ENCODE data around the gene CDC37. TPM values are rescaled to one million over a fixed set of nuclear protein-coding genes. Genes with fewer than 3 reads are reported as not detected.

Gene CDC37
- total and polyA plus RNA-seq, 9 donors: 128 to 166 (median 146) TPM

- WGBS (ENCODE audit: insufficient coverage): 91% methylated on average over 10 of the region's 12 CpGs
Observed at GRCh38 chr19:10363789-10364281, 39.5 kb downstream of the CDC37 start.

GRCh38 chr19:10362259-10362658, 41.1 kb downstream of the CDC37 start:
- 94% methylated on average over 14 of the region's 18 CpGs for WGBS (ENCODE audit: insufficient coverage)
- Histone ChIP-seq H3K4me1 (ENCODE audit: control insufficient read depth, insufficient read depth, low read length) (no peaks in the 10 kb centered on the region), H3K27ac (ENCODE audit: low read length) (no peak overlapping the region), H3K4me3 (ENCODE audit: low read length) (no peak overlapping the region), H3K9me3 (replicated peaks; ENCODE audit: control insufficient read depth, low read depth, low read length) (no peaks in the 10 kb centered on the region), H3K36me3 (ENCODE audit: control insufficient read depth, insufficient read depth, low read length) (peaks cover 88% of the 10 kb centered on the region), H3K27me3 (ENCODE audit: control insufficient read depth, insufficient read depth, low read length) (no peaks in the 10 kb centered on the region)
- no peak for DNase-seq

More at GRCh38 chr19:10363789-10364281, 39.5 kb downstream of the CDC37 start:
- Histone ChIP-seq H3K4me3 (ENCODE audit: low read length) (no peak overlapping the region), H3K36me3 (ENCODE audit: control insufficient read depth, insufficient read depth, low read length) (peaks cover 86% of the 10 kb centered on the region), H3K27me3 (ENCODE audit: control insufficient read depth, insufficient read depth, low read length) (no peaks in the 10 kb centered on the region), H3K27ac (ENCODE audit: low read length) (no peak overlapping the region), H3K9me3 (replicated peaks; ENCODE audit: control insufficient read depth, low read depth, low read length) (peaks cover 2% of the 10 kb centered on the region), H3K4me1 (ENCODE audit: control insufficient read depth, insufficient read depth, low read length) (no peaks in the 10 kb centered on the region)
- no peak for DNase-seq

DNA sequence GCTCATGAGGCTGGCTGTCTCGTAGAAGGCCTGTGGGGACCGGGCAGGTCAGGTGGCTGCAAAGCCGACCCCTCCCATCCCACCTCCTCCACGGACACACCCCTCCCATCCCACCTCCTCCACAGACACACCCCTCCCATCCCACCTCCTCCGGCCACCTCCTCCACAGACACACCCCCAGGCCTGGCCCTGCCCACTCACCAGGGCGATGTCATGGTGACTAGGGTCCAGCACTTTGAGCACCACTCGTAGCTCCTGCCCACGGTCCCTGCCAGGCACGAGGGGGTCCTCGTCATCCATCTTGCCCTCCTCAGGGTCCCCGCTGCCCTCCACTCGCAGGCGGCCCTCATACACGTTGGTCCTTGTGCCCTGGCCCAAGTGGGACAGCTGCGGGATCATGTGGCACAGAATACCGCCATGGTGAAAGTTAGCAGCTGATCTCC, 41.8 kb downstream of the CDC37 start:
- Histone ChIP-seq H3K36me3 (ENCODE audit: control insufficient read depth, insufficient read depth, low read length) (peaks cover 89% of the 10 kb centered on the region), H3K27ac (ENCODE audit: low read length) (no peak overlapping the region), H3K27me3 (ENCODE audit: control insufficient read depth, insufficient read depth, low read length) (no peaks in the 10 kb centered on the region), H3K4me1 (ENCODE audit: control insufficient read depth, insufficient read depth, low read length) (no peaks in the 10 kb centered on the region), H3K9me3 (replicated peaks; ENCODE audit: control insufficient read depth, low read depth, low read length) (no peaks in the 10 kb centered on the region), H3K4me3 (ENCODE audit: low read length) (no peak overlapping the region)
- WGBS (ENCODE audit: insufficient coverage): 79% methylated on average over 12 of the region's 16 CpGs
- no peak for DNase-seq

DNA sequence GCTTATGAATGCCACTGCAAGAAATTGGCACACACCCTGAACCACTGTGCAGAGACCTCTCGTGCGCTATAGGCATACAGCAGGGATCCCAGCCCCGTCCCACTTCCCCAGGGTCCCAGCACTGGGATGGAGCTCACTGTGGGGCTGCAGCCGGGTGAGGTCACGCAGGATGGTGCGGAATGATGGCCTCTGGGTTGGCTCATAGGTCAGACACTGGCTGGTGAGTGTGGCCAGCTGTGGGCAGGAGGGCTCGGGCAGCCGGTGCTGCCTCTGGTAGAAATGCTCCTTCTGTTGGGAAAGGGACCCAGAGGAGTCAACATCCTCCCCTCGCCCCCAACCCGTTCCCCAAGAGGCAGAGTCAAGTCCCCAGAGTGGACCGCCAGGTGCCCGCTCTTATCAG, 46.9 kb downstream of the CDC37 start:
- 95% methylated on average over 9 of the region's 12 CpGs for WGBS (ENCODE audit: insufficient coverage)
- Histone ChIP-seq H3K27me3 (ENCODE audit: control insufficient read depth, insufficient read depth, low read length) (no peaks in the 10 kb centered on the region), H3K4me3 (ENCODE audit: low read length) (no peak overlapping the region), H3K9me3 (replicated peaks; ENCODE audit: control insufficient read depth, low read depth, low read length) (no peaks in the 10 kb centered on the region), H3K4me1 (ENCODE audit: control insufficient read depth, insufficient read depth, low read length) (peaks cover 9% of the 10 kb centered on the region), H3K36me3 (ENCODE audit: control insufficient read depth, insufficient read depth, low read length) (peaks cover 75% of the 10 kb centered on the region), H3K27ac (ENCODE audit: low read length) (no peak overlapping the region)
- no peak for DNase-seq

DNA sequence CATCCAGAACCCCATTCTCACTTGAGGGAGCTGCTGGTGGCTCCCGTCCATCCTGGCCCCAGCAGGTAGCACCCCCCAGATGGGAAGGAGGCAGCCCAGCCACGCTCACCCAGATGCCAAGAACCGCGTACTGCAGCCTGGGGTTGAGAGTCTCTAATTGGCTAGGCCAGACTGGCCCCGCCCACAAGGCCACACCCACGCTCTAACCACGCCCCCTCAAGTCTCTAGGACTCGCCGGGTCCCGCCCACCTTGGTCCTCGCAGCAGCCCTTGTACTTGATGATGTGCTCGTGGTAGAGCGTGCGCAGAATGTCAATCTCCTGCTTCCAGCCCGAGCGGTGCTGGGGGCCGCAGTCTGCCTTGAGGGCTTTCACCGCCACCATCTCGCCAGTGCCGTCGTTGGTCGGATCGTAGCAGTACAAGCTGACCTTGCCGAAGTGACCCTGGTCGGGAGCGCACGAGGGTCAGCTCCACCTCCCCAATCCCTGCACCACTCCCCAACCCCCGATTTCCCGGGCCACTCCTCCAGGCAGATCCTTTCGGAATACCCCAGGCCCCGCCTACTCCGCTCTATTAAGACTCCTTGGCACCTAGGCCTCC, 49.5 kb downstream of the CDC37 start:
- Histone ChIP-seq H3K4me3 (ENCODE audit: low read length) (no peak overlapping the region), H3K9me3 (replicated peaks; ENCODE audit: control insufficient read depth, low read depth, low read length) (no peaks in the 10 kb centered on the region), H3K4me1 (ENCODE audit: control insufficient read depth, insufficient read depth, low read length) (peaks cover 9% of the 10 kb centered on the region), H3K27me3 (ENCODE audit: control insufficient read depth, insufficient read depth, low read length) (no peaks in the 10 kb centered on the region), H3K27ac (ENCODE audit: low read length) (no peak overlapping the region), H3K36me3 (ENCODE audit: control insufficient read depth, insufficient read depth, low read length) (peaks cover 68% of the 10 kb centered on the region)
- DNase-seq: peak; percentile 36
- 60% methylated on average over 32 of the region's 32 CpGs for WGBS (ENCODE audit: insufficient coverage)

DNA sequence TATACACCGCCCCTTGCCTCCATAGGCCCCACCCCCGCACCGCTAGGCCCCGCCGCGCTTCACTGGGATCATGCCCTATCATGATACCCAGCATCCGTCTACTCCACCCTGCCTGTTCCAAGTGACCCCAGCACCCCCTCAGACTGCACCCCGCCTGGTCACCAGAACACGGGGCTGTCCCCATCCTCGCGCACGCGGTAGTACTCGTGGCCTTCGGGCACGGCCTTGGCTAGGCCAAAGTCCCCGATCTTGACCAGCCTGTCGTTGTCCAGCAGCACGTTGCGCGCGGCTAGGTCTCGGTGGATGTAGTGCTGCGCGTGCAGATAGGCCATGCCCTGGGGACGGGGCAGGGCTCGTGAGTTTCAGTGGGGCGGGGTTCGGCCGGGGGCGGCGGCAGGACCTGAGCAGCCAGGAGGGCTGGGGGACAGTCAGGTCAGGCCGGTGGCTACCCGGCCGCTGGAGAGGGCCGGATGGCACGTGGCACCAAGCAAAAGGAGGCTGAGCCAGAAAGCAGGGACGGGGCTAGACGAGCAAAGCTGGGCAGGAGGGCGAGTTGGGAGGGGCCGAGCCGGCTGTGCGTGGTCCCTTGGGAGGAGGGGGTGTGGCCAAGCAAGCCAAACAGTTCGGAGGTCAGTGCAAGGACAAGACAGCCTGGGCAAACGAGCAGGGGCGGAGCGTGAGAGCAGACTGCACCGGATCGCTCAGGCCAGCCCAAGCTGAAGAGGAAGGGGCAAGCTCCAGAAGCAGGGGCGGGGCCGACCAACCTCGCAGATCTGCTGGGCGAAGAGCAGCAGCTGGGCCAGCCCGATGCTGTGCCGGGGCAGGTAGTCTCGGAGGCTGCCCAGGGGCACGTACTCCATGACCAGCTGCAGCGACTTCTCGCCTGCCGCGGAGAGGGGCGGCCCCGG, 50.3 kb downstream of the CDC37 start:
- Histone ChIP-seq H3K9me3 (replicated peaks; ENCODE audit: control insufficient read depth, low read depth, low read length) (no peaks in the 10 kb centered on the region), H3K27me3 (ENCODE audit: control insufficient read depth, insufficient read depth, low read length) (no peaks in the 10 kb centered on the region), H3K4me3 (ENCODE audit: low read length) (no peak overlapping the region), H3K27ac (ENCODE audit: low read length) (peak overlapping the region; percentile 35), H3K36me3 (ENCODE audit: control insufficient read depth, insufficient read depth, low read length) (peaks cover 61% of the 10 kb centered on the region), H3K4me1 (ENCODE audit: control insufficient read depth, insufficient read depth, low read length) (peaks cover 9% of the 10 kb centered on the region)
- peak; percentile 74 for DNase-seq
- 47% methylated on average over 62 of the region's 63 CpGs for WGBS (ENCODE audit: insufficient coverage)

DNA sequence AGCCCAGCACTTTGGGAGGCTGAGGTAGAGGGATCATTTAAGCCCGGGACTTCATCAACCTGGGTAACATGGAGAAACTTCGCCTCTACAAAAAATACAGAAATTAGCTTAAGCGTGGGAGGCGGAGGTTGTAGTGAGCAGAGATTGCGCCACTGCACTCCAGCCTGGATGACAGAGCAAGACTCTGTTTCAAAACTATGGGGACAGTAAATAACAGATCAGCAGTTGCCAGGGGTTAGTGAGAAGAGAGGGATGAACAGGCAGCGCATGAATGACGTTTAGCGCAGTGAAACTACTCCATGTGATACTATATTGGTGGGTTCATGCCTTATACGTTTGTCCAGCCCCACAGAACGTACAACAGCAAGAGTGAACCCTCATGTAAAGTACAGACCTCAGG, 56.8 kb downstream of the CDC37 start:
- H3K4me3 ChIP-seq (ENCODE audit: low read length): no peak overlapping the region
- H3K36me3 ChIP-seq (ENCODE audit: control insufficient read depth, insufficient read depth, low read length): peaks cover 15% of the 10 kb centered on the region
- DNase-seq: peak; percentile 25
- WGBS (ENCODE audit: insufficient coverage): 100% methylated on average over 2 of the region's 10 CpGs
- no peaks in the 10 kb centered on the region for H3K4me1 ChIP-seq (ENCODE audit: control insufficient read depth, insufficient read depth, low read length)
- H3K27ac ChIP-seq (ENCODE audit: low read length): no peak overlapping the region
- no peaks in the 10 kb centered on the region for H3K9me3 ChIP-seq (replicated peaks; ENCODE audit: control insufficient read depth, low read depth, low read length)
- H3K27me3 ChIP-seq (ENCODE audit: control insufficient read depth, insufficient read depth, low read length): no peaks in the 10 kb centered on the region

DNA sequence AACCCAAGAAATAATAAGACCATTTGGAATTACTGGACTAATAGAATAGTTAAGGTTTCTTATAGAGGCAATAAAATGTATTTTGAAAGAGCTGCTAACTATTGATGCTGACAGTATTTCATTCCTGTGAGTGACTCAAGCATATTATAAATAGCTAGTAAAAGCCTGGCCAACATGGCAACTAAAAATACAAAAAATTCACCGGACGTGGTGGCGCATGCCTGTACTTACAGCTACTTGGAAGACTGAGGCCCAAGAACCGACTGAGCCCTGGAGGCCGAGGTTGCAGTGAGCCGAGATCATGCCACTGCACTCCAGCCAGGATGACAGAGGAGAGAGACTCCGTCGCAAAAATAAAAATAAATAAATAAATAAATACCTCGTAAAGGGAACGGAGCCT, 58.6 kb downstream of the CDC37 start:
- H3K4me1 ChIP-seq (ENCODE audit: control insufficient read depth, insufficient read depth, low read length): peaks cover under 1% of the 10 kb centered on the region
- DNase-seq: no peak
- H3K27ac ChIP-seq (ENCODE audit: low read length): no peak overlapping the region
- peaks cover 3% of the 10 kb centered on the region for H3K36me3 ChIP-seq (ENCODE audit: control insufficient read depth, insufficient read depth, low read length)
- WGBS (ENCODE audit: insufficient coverage): 100% methylated on average over 2 of the region's 10 CpGs
- no peaks in the 10 kb centered on the region for H3K27me3 ChIP-seq (ENCODE audit: control insufficient read depth, insufficient read depth, low read length)
- H3K9me3 ChIP-seq (replicated peaks; ENCODE audit: control insufficient read depth, low read depth, low read length): no peaks in the 10 kb centered on the region
- H3K4me3 ChIP-seq (ENCODE audit: low read length): no peak overlapping the region

DNA sequence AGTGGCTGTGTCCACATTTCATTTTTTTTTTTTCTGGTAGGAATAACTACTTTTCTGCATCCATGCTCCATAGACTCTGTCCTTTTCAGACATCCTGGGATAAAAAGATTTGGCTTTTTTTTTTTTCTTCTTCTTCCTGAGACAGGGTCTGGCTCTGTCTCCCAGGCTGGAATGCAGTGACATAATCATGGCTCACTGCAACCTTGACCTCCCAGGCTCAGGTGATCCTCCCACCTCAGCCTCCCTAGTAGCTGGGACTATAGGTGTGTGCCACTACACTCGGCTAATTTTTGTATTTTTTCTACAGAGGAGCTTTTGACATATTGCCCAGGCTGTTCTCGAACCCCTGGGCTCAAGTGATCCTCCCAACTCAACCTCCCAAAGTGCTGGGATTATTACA, 59.8 kb downstream of the CDC37 start:
- no peaks in the 10 kb centered on the region for H3K36me3 ChIP-seq (ENCODE audit: control insufficient read depth, insufficient read depth, low read length)
- H3K27me3 ChIP-seq (ENCODE audit: control insufficient read depth, insufficient read depth, low read length): no peaks in the 10 kb centered on the region
- WGBS (ENCODE audit: insufficient coverage): no CpG with 5 or more reads among the region's 2 CpGs
- H3K4me1 ChIP-seq (ENCODE audit: control insufficient read depth, insufficient read depth, low read length): peaks cover 3% of the 10 kb centered on the region
- DNase-seq: no peak
- no peak overlapping the region for H3K27ac ChIP-seq (ENCODE audit: low read length)
- H3K9me3 ChIP-seq (replicated peaks; ENCODE audit: control insufficient read depth, low read depth, low read length): no peaks in the 10 kb centered on the region
- H3K4me3 ChIP-seq (ENCODE audit: low read length): no peak overlapping the region
